HG03064 (cell line): Measurements from ENCODE around the gene SH3PXD2A.
"Not testable (repeated sequence)": the region's sequence is repeated elsewhere in the genome, so short reads cannot be mapped to it uniquely, and the experiment has no call there.

Experiments used
- ATAC-seq: cut with Tn5 transposase; IDR thresholded peaks from one replicate; pipeline ENCODE4 v1.9.1; 2021; ENCODE audit warnings: low read depth; ENCODE audit not compliant: unreplicated experiment

Gene SH3PXD2A

DNA sequence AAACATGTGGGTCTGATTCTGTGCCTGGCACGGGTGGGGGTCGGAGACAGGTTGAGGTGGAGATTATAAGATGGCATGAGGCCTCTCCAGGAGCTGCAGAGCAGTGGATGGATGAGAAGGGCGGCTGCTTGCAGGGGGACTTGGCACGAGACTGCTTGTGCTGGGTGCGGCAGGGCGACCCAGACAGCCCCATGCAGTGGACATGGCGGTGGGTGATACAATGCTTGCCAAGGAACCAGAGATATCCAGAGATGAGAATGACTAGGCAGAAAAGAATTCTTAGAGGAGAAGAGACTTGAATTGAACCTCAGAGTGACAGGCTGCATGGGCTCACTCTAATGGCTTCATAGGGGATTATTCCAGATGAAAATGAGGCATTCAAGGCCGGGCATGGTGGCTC, 216.4 kb downstream of the SH3PXD2A start:
- no peak for ATAC-seq

DNA sequence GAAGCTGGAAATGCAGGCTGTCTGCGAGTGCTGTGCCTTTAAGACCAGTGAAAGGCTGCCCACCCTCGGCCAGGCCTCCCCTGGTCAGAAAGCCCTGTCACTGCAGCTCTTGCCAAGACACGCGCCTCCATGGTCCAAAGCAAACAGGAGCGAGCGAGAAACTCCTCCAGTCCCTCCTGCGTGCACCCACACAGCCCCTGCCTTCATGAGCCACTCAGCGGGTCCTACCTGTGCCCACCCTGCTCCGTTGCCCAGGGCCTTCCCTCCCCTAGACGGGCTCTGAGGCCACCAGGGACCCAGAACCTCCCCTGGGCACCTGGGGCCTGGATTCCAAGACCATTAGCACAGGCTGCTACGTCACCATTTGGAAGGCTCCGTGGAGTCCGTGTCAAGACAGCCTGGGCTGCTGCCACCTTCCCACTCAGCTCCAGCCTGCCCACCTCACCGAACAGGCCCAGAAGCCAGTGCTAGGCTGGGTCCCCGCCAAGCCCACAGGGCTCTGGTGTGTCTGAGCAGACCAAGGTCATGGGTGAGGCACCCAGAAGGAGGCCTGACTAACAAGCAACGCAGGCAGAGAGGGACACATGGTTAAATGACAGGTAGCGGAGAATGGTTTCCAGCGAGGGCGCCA, 217.3 kb downstream of the SH3PXD2A start:
- no peak for ATAC-seq

DNA sequence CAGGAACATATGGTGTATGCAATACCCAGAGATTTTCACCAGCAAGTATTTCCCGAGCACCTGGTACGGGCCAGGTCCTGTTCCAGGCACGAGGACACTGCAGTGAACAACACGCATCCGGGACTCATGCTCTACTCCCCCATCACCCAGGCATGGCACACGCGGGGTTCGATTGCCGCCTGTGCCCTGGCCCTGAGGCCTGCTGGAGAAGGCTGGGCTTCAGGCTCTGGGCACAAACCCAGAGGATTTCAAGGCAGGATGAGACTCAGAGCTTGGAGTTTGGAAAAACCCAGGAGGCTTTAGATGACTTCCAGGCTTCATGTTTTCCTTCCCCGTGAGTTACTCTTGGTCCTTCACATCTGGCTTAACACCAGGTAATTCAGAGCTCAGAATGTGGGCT, 218.4 kb downstream of the SH3PXD2A start:
- no peak for ATAC-seq

DNA sequence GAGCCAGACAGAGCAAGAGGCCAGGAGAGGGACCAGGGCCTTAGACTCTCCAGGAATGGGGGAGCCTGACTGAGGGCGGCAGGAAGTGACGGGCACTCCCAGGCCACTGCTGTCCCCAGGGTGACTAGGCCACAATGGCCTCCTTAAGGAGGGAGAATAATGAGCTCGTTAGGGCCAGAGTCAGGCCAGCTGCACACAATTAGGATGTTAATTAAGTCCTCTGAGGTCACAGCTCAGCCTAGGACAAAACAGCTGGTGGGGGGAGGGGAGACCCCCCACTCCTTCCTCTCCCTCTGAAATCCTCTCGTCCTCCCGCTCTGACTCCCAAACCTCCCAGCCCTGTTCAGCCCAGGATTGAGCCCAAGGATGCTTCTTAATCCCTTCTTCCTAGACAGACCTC, 218.9 kb downstream of the SH3PXD2A start:
- no peak for ATAC-seq

DNA sequence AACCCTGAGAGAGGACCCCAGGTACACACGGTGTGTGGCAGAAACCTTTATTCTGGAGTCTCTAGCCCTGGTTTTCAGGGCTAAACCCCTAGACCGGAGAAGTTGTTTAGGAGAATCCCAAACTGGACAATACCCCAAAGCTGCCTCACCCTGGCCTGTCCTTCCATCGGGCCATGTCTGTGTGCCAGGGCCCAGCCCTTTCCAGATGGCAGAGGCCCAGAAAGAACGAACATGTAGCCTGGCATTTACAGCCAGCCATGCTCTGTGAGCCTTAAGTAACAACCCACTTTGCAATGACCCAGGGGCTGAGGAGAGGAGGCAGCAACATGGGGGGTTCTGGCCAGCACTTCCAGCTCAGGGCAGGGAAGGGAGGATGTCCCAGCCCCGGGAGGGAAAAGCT, 219.8 kb downstream of the SH3PXD2A start:
- ATAC-seq = no peak

DNA sequence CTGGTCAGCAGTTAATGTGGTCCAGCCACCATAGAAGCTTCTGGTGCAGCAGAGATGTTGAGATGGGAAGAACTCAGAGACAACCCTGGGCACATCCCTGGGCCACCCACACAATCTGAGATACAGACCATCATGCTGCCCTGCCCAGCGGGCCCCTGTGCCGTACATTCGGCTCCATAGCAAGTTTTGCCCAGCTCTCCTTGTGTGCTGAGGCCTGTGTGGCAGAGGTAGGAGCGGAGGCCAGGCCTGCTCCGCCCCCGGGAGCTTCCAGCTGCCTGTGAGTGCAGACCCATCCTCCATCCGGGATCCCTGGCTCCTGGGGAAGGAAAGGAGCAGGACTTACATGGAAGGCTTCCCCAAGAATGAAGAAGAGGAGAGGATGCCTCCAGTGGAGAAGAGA, 221.5 kb downstream of the SH3PXD2A start:
- no peak for ATAC-seq

DNA sequence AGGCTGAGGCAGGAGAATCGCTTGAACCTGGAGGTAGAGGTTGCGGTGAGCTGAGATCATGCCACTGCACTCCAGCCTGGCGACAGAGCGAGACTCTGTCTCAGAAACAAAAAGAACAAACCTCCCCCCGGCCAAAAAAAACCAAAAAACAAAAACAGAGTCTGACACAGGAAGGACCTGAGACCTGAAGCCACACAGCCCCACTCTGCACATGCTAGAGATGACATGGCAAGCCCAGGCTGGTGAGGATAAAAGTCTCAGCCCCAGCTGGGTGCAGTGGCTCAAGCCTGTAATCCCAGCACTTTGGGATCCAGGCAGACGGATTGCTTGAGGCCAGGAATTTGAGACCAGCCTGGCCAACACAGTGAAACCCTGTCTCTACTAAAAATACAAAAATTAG, 222.5 kb downstream of the SH3PXD2A start:
- ATAC-seq = not testable (repeated sequence)

DNA sequence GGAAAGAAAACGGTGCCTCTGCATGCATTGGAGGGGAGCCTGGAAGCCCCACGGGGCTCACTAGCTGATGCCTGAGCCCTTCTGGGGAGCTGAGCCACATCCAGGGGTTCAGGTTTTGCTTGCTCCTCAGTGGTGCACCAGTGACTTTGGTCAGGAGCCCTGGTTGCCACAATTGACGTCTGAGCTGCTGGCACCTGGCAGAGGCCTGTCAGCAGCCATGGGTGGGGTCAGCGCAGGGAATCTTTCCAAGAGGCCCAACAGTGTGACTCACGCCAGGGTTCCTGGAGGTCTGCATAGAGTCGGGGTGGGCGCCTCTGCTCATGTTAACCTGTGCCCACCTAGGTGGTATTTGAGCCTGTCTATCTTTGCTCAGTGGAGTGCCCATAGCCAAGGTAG, 223.1 kb downstream of the SH3PXD2A start:
- ATAC-seq = no peak

DNA sequence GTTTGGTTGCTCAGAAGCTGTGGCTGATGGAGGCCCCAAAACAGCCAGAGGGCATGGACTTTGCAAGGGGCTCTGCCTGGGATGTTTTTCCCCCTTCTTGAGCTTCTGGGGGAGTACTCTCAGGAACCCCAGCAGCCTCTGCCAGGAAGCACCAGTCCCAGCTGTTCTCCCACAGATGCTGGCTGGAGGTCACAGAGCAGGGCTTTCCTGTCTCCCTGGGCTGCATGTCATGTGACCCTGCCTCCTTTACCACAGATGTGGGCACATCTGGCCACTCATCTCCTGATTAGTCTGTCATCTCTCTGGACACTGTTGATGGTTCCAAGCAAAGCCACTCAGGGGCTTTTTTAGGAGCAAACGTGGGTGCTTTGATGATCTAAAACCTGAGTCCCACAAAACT, 225.2 kb downstream of the SH3PXD2A start:
- ATAC-seq = no peak

DNA sequence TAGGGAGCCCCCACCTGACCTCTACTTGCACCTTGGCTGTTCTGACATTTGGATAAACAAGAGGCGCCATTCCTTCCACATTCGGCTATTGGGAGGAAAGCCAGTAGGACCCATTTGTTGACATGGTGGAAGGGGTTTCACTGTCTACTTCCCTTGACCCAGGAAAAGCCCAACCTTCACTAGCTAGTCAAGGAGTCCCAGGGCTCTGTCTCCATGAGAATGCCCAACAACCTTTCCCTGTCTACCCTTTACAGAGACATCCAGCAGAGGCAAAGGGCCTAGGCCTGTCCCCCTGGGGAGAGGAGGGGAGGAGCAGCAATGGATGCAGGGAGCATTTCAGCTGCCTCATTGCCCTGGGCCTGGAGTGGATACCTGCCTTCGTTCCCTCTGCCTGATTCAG, 225.8 kb downstream of the SH3PXD2A start:
- no peak for ATAC-seq

DNA sequence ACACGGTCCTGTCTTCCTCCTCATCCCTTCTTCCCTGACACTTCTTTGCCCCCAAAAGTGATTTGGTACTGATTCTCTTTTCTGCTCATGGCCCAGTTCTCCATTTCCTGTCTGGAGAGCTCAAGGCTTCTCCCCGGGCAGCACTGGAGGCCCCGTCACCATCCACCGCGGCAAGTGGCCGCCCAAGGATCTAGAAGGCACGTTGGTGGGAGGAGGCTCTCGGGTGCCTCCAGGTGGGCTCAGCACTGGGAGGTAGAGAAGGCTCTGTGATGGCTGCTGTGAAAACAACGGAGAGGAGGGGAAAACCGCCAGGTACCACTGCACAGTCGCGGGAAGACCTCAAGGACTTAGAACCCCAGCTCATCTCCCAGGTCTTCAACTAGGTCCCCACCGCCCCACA, 227.5 kb downstream of the SH3PXD2A start:
- ATAC-seq = no peak

DNA sequence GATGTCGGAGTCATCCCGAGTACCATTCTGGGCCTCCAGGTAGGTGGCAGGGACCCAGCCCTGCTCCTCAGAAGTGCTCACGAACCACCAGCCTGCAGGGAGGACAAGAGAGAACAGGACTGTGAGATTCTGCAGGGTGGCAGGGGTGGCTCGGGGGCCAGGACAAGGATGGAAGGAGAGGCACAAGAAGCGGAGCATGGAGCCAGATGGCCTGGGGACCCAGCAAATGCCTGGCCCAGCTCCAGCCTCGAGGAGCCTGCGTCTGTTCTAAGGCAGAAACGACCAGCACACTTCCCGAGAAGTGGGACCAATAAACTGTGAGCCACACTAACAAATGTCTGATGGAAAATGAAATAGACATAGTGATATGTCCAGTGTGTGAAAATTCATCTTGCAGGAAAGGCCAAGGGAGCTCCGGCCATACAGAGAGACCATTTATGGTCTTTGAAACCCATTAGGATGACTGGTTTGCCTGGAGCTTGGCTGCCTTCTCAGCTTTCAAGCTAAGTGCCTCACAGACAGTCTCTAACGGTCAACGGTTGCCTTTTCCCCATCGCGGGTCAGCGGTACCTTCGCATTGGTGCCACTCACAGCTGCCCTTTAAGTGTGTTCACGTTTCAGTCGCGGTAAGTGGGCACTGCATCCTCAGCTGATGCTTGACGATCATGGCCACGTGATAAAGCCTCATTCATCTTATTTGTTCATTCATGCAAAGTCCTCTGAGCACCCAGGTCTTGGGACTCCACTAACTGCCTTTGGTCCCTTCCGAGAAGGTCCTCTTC, 228.1 kb downstream of the SH3PXD2A start:
- no peak for ATAC-seq

DNA sequence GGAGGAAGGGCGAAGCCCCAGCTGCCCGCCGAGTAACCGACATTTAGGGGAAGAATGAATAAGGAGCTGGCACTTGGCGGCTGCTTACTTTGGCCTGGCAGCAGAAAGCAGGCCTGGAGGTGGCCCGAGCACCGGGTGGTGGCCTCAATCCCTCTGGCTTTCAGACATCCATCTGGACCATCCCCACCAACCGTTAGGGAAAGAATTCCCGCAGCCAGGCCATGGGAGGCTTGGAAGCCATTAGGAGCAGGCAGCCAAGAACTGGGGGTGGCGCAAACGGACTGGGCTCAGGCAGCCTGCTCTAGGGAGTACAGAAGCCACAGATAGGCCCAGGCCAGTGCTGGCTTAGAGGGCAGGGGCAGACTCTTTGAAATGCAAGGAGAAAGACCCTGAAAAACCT, 229.2 kb downstream of the SH3PXD2A start:
- no peak for ATAC-seq

DNA sequence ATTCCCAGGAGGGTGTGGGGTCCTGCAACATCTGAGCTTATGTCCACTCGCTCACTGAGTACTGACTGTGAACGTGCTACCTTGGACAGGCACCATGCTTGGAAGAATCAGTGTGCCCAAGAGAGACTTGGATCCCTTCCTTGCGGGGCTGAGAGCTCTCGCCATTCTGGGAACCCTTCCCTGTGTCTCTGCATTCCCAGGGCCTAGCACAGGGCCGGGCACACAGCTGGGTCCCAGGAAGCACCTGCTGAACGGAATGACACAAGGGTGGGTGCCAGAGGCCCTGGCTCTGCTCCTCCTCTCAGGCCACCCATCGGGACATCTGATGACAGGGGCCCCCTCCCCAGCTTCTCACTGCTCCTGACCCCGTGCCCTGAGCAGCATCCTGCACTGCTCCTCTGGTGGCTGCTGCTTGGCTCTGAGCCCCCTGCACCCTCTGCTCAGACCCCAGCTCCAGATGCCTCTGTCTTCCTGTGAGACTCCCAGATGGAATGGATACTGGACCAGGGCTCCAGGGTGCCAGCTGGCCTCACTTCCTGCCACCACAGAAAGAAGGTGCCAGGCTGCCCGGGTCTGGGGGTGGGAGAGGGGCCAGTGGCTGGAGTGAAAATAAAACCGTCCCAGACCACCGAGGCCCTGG, 232.3 kb downstream of the SH3PXD2A start:
- ATAC-seq = no peak

DNA sequence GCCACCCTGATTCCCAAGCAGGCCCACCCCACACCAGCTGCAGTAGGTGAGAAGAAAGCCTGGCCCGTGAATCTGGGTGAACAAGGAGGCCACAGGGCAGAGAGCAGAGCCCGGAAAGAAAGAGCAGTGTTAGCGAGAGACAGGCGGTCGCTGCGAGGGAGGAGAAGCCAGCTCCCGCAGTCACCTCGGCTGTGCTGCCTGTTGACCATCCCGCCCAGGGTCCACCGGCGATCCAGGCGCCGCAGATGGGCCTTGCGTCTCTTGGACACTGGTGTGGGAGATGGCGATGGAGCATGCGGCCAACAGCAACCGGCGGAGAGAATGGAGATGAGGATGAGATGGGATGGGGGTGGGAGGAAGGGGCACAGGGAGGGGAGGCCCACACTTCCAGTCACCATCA, 233.1 kb downstream of the SH3PXD2A start:
- no peak for ATAC-seq

DNA sequence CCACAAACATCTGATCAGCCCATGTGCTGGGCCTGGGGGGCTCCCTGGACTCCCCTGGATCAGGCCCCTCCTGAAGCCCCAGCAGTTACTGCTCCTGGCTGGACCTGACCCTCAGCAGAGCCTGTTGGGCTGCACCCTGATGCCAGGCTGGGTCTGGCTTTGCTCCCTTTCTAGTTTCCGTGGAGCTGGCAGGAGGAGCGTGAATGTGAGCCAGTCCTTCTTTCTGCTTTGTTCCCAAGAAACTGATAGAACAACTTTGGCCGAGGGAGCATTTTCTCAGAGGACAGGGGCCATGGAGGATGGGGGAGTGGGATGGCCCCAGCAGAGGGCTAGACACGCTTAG, 233.6 kb downstream of the SH3PXD2A start:
- no peak for ATAC-seq

DNA sequence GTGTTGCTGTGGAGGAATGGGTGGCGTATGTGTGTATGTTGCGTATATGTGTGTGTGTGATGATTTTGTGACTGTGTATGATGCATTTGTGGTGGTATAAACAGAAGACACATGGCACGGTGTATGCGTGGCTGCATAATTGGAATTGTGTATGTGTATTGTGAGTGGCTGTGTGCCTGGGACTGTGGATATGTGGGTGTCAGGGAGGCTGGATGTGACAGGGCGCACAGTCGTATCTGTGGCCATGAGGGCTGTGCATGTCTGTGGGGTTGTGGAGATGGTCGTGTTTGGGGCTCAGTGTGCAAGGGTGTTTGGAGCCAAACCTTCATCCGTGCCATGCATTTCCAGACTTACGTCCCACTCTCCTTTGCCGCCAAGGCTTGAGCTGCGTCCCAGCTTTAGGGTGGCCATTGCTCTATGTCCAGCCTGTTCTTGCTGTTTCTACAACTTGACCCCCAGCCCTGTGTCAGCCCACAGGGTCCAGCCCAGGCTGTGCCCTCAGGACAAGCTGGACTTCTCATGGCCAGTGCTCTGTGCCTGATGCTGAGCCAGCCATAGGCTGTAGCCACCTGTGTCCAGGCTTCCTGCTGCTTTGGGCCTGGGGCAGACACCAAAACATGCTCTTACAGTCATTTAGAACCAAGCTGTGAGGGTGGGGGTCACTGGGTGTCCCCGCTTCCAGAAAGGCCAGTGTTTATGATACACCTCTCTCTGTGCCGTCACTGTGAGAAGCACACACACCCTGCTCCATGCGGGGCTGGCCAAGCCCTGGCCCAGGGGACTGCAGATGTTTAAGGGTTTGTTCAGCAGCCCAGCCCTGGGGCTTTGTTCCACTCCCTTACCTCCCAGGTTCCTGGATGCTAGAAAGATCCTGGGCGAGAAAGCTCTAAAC, 234.2 kb downstream of the SH3PXD2A start:
- no peak for ATAC-seq

DNA sequence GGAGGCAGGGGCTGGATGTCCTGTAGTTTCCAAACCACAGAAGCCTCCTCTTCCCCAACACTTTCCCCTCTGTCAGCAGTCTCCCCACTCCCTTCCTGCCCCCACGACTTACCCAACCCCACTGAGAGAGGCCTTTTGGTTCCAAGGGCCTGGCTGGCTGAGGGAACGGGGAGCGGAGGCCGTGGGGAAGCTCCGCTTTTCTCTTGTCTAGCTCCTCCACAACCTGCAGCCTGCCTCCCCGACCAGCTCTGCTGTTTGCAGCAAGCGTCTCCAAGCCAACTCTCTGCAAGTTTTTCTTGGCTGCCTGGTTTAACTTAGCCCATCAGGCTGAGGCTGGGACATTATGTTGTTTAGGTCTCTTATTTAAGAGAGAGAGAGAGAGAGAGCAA, 235.0 kb downstream of the SH3PXD2A start:
- no peak for ATAC-seq

DNA sequence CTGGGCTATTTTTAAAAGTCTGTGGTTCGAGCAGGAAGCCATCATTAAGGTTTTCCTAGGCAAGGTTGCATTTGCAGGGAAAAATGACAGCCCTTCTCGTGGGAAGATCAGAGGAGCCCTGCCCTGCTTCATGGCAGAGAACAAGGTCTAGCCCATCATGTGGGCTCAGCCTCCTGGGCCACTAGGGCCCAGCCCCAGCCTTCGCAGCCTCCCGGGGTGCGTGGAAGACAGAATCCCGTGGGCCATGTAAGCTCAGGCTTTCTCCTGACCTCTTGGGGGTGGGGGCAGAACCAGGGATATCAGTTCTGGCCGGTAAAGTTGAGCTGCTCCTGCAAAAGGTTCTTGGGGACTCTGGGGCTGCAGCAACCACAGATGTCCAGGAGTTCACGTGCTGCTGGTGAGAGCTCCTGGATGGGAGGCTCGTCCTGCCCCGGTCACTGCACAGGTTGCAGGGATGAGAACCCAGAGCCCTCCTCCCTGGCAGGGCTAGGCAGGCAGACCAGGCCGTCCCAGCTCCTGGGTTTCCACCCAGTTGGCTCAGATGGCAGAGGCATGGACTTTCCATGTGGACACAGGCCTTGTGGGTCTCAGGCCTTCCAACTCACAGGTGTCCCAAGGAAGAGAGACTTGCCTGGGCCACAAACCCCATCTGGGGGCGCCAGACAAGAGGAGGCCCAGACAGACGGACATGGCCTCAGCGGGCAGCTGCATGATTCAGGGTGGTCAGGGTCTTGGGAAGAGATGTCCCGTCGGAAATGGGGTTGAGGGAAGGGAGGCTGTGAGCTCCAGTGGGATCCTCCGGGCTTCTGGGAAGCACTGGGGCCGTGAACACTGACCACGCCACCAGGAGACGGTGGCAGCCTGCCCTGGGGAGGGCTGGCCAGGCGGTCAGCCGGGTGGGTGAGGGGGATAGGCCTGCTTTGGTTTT, 235.7 kb downstream of the SH3PXD2A start:
- ATAC-seq = no peak
